HL-60 (cell line): Measurements from ENCODE around the gene UNC13D.

Experiments
- GABPA ChIP-seq: IDR thresholded peaks from 2 replicates; pipeline ENCODE4 v1.6.1; 2012; ENCODE audit warnings: low read depth
- SPI1 ChIP-seq: IDR thresholded peaks from 2 replicates; pipeline ENCODE4 v1.6.1; 2012; ENCODE audit warnings: low read depth, mild to moderate bottlenecking, borderline replicate concordance
- TF ChIP-seq, protein P1 (sequence below): IDR thresholded peaks from one replicate; pipeline ENCODE4 v1.5.1; 2011; ENCODE audit warnings: low read length, control low read depth, inconsistent platforms; ENCODE audit not compliant: insufficient read depth

DNA sequence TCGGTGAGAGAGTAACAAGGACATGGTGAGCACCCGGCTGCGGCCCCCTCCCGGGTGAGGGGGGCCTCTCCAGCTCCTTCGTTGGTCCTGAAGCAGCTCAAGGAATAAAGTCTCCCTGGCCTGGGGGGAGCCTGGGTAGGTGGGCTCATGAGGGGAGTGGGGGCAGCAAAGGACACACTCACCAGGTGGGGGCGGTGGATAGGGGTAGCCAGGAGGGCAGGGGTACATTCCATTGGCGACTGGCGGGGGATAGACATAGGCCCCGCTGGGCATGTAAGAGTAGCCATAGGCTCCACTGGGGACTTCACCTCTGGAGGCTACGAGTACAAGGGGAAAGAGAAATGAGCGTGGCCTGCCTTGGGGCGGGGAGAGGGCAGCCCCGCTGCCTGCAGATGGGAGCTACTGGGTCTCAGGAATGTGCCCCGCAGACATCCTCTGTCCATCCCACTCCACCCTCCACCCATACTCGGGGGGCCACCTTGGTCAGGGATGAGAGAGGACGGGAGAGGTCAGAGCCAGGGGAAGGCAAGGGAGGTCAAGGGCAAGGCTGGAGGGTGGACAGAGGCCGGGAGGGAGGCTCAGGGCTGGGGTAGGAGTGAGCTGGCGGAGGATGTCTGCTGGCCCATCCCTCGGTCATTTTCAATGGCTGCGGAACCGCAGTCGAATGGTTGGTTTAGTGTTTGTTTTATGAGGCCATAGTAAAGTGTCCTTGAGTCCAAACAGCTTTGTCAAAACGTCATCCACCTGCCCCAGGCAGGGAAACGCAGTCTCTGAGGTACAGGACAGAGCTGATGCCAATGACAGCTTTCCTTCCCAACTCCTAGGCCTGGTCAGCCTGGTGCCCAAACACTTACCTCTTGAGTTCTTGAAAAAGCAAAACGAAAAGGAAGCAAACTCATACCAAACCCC, 3.7 kb upstream of the UNC13D start:
- TF ChIP-seq, protein P1, sequence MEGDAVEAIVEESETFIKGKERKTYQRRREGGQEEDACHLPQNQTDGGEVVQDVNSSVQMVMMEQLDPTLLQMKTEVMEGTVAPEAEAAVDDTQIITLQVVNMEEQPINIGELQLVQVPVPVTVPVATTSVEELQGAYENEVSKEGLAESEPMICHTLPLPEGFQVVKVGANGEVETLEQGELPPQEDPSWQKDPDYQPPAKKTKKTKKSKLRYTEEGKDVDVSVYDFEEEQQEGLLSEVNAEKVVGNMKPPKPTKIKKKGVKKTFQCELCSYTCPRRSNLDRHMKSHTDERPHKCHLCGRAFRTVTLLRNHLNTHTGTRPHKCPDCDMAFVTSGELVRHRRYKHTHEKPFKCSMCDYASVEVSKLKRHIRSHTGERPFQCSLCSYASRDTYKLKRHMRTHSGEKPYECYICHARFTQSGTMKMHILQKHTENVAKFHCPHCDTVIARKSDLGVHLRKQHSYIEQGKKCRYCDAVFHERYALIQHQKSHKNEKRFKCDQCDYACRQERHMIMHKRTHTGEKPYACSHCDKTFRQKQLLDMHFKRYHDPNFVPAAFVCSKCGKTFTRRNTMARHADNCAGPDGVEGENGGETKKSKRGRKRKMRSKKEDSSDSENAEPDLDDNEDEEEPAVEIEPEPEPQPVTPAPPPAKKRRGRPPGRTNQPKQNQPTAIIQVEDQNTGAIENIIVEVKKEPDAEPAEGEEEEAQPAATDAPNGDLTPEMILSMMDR, result no peak
- TF ChIP-seq SPI1, result no peak
- no peak for TF ChIP-seq GABPA
